Cardiac muscle cell (in vitro differentiated cells and primary cell): ENCODE results near the gene PTK6. TPM values are rescaled to one million over a fixed set of nuclear protein-coding genes. Genes with fewer than 3 reads are reported as not detected.

ENCODE experiments used
- DNase-seq, 2 donors: peaks; one replicate each; pipeline versions ENCODE4 v3.0.0 to v3.0.0-alpha.2; 2010 to 2017; ENCODE audit warnings: low read depth in 1 of 2, low spot score in 1 of 2
- H3K27ac ChIP-seq: fragments of 200-600 bp; sonication (generic); 2 replicates; pipeline ENCODE4 v1.5.1; 2016
- H3K27me3 ChIP-seq: fragments of 200-600 bp; sonication (generic); 2 replicates; pipeline ENCODE4 v1.6.0; 2016; ENCODE audit warnings: control low read depth
- H3K36me3 ChIP-seq: fragments of 200-600 bp; sonication (generic); 2 replicates; pipeline ENCODE4 v1.5.1; 2016; ENCODE audit warnings: control low read depth
- H3K4me1 ChIP-seq: fragments of 200-600 bp; sonication (generic); 2 replicates; pipeline ENCODE4 v1.8.1; 2017; ENCODE audit warnings: low read depth, mild to moderate bottlenecking, mixed run types
- H3K4me3 ChIP-seq: fragments of 200-600 bp; sonication (generic); 2 replicates; pipeline ENCODE4 v1.5.1; 2016; ENCODE audit warnings: mild to moderate bottlenecking
- H3K9me3 ChIP-seq: fragments of 200-600 bp; sonication (generic); 2 replicates; pipeline ENCODE4 v1.5.1; 2017; ENCODE audit warnings: low read depth, mild to moderate bottlenecking, control low read depth
- polyA plus RNA-seq: library from polyadenylated mRNA; unstranded; fragments of >200 nt; fragmentation: Nextera tagmentation; extraction: Ambion mirVana; gene quantifications from 2 replicates; pipeline ENCODE4 v1.2.1, GENCODE V29; 2016
- total RNA-seq: library from RNA; depleted of rRNA; stranded (reverse); fragments of >200 nt; gene quantifications from 2 replicates; pipeline ENCODE4 v1.2.3, GENCODE V29; 2016
- TF ChIP-seq, protein P1 (sequence below): IDR thresholded peaks from 2 replicates; pipeline ENCODE4 v1.5.1; 2012; ENCODE audit warnings: low read depth, mild to moderate bottlenecking, low read length

The PTK6 gene
- total and polyA plus RNA-seq, 2 experiments from 2014 or later: 0.38 TPM; not detected in 1

DNA sequence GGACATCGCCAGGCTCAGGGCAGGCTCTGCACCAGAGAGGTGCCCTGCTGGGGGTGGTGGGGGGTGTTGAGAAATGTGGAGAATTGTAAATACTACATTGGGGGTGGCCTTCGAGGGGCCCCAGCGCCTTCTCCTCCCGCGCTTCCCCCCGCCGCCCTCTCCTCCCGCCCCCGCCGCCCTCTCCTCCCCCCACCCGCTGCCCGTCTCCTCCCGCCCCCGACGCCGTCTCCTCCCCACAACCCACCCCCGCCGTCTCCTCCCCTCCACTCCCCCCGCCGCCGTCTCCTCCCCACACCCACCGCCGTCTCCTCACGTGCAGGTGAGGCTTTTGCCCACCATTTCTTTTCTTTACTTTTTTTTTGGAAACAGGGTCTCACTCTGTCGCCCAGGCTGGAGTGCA is 11.8 kb upstream of the PTK6 start:
- no peaks in the 10 kb centered on the region for H3K27me3 ChIP-seq
- H3K9me3 ChIP-seq: no peaks in the 10 kb centered on the region
- no peaks in the 10 kb centered on the region for H3K36me3 ChIP-seq
- TF ChIP-seq, protein P1, sequence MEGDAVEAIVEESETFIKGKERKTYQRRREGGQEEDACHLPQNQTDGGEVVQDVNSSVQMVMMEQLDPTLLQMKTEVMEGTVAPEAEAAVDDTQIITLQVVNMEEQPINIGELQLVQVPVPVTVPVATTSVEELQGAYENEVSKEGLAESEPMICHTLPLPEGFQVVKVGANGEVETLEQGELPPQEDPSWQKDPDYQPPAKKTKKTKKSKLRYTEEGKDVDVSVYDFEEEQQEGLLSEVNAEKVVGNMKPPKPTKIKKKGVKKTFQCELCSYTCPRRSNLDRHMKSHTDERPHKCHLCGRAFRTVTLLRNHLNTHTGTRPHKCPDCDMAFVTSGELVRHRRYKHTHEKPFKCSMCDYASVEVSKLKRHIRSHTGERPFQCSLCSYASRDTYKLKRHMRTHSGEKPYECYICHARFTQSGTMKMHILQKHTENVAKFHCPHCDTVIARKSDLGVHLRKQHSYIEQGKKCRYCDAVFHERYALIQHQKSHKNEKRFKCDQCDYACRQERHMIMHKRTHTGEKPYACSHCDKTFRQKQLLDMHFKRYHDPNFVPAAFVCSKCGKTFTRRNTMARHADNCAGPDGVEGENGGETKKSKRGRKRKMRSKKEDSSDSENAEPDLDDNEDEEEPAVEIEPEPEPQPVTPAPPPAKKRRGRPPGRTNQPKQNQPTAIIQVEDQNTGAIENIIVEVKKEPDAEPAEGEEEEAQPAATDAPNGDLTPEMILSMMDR: no peak
- no peak overlapping the region for H3K27ac ChIP-seq
- no peaks in the 10 kb centered on the region for H3K4me1 ChIP-seq
- DNase-seq: no peak
- H3K4me3 ChIP-seq: no peak overlapping the region

DNA sequence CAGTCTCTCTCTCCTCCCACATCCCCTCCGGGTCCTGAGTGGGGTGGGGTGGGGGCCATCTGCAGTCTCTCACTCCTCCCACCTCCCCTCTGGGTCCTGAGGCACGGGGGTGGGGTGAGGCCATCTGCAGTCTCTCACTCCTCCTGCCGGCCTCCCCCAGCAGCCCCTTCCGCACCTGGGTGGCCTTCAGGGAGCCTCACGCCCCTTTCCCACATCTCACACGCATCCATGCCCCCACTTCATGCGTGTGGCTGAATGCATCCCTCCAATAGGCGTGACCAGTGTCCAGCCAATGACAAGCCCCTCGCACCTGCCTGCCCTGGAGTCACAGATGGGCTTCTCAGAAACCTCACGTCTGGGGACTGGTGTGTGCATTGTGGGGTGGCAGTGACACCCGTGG is 11.4 kb upstream of the PTK6 start:
- Histone ChIP-seq H3K36me3 (no peaks in the 10 kb centered on the region), H3K4me3 (no peak overlapping the region), H3K9me3 (no peaks in the 10 kb centered on the region), H3K27ac (no peak overlapping the region), H3K4me1 (no peaks in the 10 kb centered on the region), H3K27me3 (no peaks in the 10 kb centered on the region)
- TF ChIP-seq, protein P1: no peak
- DNase-seq: no peak

DNA sequence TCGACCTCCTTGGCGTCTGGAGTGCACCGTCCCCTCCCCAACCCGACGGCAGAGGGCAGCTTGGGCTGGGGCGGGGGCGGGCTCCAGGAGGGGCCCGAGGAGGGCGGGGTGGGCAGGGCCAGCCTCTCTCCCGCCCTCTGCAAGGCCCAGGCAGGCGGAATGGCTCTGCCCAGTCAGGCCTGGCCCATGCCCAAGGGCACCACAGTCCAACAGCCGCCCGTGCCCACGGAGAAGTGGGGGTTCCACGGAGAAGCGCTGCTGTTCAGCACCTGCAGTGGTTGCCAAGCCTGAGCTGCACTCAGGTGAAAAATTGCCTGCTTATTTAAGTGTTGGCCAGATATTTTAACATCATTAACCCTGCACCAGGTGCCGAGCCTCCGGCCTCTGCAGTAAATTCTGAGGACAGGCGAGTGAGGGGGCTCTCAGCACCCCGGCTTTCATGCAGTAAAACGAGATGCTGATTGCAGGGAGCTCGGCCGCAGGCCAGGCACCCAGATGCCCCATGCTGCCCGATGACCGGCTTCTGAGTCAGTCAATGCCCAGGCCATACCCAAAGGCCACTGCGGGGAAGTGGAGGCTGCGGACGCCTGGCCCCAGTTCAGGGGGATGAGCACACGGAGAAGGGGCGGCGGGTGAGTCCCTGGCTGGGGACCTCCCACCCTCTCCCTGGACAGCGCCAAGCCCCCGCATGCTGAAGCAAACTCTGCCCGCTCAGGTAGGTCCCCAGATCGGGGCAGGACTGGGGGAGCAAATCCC is 10.7 kb upstream of the PTK6 start, which contains the start of gene SRMS:
Gene SRMS (minus strand): TSS at position 25 of the 756 bp plus-strand sequence. CDS start 286 bp downstream, outside the sequence.
- TF ChIP-seq, protein P1: no peak
- Histone ChIP-seq H3K4me1 (no peaks in the 10 kb centered on the region), H3K4me3 (no peak within 1 kb of the TSS), H3K27me3 (no peaks in the 10 kb centered on the region), H3K27ac (no peak within 1 kb of the TSS), H3K9me3 (no peaks in the 10 kb centered on the region), H3K36me3 (no peaks in the 10 kb centered on the region)
- DNase-seq: no peak

DNA sequence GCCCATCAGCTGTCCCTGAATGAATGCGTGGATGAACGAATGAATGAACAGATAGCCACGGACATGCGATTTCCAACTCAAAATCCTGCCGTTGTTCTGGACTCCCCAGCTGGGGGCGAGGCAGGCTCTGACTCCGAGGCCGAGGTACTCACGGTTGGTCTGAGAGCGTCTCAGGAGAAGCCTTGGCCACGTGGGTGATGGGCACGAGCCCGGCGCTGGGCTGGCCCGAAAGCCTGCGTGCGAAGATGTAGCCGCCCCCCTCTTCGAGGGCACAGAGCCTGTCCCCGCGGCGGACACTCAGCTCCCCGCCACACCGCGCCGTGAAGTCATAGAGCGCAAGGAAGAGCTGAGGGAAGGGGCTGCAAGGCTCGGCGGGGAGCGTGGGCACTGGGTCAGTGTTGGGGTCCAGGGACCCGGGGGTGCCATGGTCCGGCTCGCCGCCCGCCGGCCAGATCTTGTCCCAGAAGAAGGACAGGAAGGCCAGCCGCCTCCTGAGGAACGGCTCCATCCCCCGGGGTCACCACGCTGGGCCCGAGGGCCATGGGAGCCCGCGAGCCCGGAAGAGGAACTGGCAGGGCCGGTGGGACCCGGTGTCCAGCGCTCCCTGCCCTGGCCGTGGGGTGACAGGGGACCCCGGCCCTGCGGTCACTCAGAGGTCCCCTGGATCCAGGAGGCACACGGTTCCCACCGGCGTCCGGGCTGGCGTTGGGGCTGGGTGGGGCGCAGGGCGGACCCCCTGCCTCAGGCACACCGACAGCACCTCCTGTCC is 10.0 kb upstream of the PTK6 start:
- H3K36me3 ChIP-seq: no peaks in the 10 kb centered on the region
- H3K4me3 ChIP-seq: no peak overlapping the region
- TF ChIP-seq, protein P1: no peak
- DNase-seq: no peak
- no peaks in the 10 kb centered on the region for H3K27me3 ChIP-seq
- H3K27ac ChIP-seq: no peak overlapping the region
- no peaks in the 10 kb centered on the region for H3K4me1 ChIP-seq
- no peaks in the 10 kb centered on the region for H3K9me3 ChIP-seq

DNA sequence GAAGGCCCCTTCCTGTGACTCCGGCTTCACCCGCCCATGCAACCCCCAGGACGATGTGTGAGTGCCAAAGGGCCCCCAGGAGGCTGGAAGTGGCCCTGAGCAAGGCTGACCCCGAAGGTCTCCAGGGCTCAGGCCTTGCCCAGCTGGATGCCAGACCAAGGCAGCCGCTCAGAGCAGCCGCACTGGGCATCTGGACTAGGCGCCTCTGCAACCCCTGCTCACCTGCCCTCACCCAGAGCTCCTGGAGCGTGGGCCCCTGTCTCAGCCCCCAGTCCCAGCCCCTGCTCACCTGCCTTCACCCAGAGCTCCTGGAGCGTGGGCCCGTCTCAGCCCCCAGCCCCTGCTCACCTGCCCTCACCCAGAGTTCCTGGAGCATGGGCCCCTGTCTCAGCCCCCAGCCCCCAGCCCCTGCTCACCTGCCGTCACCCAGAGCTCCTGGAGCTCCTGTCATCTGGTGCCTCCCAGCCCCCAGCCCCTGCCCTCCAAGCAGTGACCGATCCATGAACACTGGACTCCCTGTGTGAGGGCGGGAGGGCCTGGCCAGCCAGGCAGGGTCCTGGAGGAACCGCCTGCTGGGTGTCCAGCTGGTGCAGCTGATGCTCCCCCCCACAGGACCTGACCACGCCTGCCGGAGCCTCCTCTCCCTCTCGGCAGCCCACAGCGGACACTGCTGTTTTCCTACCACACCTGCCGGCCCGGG is 9.2 kb upstream of the PTK6 start:
- H3K27me3 ChIP-seq: no peaks in the 10 kb centered on the region
- DNase-seq: no peak
- H3K4me3 ChIP-seq: no peak overlapping the region
- no peaks in the 10 kb centered on the region for H3K36me3 ChIP-seq
- no peak overlapping the region for H3K27ac ChIP-seq
- TF ChIP-seq, protein P1: no peak
- H3K4me1 ChIP-seq: no peaks in the 10 kb centered on the region
- H3K9me3 ChIP-seq: no peaks in the 10 kb centered on the region
